Measurements from ENCODE around the gene OPTC.

- TF ChIP-seq CTCF (IDR thresholded peaks at IDR 0.05; ENCODE audit: low read depth, low read length) (no peak), MAX (IDR thresholded peaks at IDR 0.05; ENCODE audit: low read depth, low read length) (no peak), POLR2A (IDR thresholded peaks at IDR 0.05; ENCODE audit: extremely low read depth, insufficient read length) (no peak), MYC (IDR thresholded peaks at IDR 0.05; ENCODE audit: low read depth, low read length) (no peak)
Observed at GRCh38 chr1:203528976-203529835, 35.3 kb downstream of the OPTC start.

All from NB4 (cell line).